T-helper 1 cell treated with Interleukin-12 subunit alpha and Interleukin-12 subunit beta and Interleukin-4 antibody, amounts not matched to agents 30 ng/mL and 1 ng/mL, for 36 hours (primary cell): ENCODE measurements around the gene HDAC4. TPM values are rescaled to one million over a fixed set of nuclear protein-coding genes. Genes with fewer than 3 reads are reported as not detected.

Experiments
- intact Hi-C: fragments of 100-400 bp; cut with micrococcal nuclease; formaldehyde crosslinking; loops from one replicate; pipeline ENCODE4 v1.15.1; 2024
- total RNA-seq: library from RNA; stranded (reverse); gene quantifications from 2 replicates; pipeline ENCODE4 v1.2.3, GENCODE V29; 2022

Gene HDAC4
- total RNA-seq, 1 donor from 2014 or later: 82.1 TPM

DNA sequence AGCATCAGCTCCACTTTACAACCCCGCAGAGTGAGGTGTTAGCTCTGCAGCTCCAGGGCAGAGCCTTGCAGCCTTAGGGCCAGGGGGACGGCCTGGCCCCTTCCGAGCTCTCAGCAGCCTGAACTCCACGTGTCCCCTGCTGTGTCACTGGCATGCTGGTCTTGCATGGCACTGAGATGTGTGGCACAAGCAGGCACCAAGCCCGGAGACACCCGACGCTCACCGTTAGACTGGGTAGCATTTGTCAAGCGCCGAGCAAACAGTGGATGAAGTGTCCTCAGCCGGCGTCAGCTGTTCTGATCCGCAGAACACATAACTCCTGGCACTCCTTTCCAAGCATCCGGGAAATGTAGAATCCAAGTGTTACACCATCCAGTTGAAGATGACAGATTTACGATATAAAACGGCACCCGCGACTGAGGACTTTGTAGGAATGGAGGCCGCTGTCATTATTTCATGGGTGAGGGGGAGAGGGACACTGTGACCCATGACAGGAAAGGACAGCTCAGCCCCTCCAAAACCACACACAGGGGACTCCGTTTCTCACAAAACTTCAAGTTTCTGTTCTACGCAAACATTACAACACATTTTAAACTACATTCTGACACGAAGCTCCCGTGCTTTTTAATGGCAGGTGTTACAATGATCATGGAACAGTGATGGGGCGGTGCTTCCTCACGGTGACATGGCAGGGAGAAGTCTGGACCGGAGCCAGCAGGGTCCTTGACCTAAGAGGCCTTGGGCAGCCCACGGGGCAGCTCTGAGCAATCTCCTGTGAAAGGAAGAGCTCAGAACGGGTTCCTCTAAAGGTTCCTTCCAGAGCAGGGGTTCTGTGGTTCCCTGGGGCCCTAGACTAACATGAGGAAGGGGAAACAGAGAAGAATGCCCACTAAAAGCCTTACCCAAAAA lies 89.4 kb downstream of the HDAC4 start:
- intact Hi-C loops: no loop called here

- intact Hi-C loops: no loop called here
Observed at GRCh38 chr2:239310401-239311061, 90.3 kb downstream of the HDAC4 start.

- intact Hi-C loops: no loop called here
Observed at GRCh38 chr2:239309398-239310245, 91.2 kb downstream of the HDAC4 start.

GRCh38 chr2:239308661-239309397 lies 92.0 kb downstream of the HDAC4 start:
- intact Hi-C loops: no loop called here

DNA sequence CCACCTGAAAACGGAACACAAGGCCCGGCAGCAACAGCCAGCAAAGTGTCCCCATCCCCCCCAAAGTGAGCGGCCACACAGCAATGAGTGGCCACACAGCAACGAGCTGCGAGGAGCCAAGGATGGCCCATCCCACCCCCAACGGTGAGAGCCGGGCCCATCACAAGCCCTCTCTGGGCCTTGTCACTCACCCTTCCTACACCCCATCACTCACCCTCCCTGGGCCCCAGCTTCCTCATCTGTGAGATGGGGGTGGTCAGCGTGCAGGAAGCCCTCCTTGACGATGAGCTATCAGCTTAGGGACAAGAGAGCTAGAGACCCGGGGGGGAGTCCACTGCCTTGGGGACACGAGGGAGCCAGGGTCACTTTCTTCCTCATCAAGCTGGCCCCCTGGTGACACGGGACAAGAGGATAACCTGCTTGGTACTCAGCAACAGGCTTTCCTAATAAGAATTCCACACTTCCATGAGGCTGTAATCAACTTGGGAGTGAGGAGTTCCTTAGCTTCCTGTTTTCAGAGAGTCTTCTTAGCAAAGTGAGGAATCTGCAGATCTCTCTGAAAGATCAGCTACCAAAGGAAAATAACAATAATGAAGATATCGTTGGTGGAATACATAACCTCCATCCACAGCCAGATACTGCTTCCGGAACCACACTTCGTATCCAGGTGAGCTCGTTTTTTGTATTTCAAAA lies 92.8 kb downstream of the HDAC4 start:
- intact Hi-C loops: no loop called here

DNA sequence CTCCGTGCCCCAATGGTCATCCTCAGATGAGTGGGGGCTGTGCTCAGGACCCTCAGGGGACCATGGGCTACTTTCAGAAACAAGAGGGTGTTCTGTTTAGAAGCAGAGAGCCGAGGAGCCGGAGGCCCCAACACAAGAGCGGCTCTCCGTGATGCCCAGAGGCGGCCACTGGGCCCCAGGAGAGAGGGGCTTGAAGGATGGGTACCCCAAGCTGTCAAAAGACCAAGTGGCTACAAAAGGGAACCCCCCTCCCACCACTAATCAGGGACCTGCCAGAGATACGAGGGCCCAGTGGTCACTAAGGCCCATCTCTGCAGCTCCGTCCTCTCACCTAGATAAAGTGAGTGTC lies 93.6 kb downstream of the HDAC4 start:
- intact Hi-C loops: no loop called here

DNA sequence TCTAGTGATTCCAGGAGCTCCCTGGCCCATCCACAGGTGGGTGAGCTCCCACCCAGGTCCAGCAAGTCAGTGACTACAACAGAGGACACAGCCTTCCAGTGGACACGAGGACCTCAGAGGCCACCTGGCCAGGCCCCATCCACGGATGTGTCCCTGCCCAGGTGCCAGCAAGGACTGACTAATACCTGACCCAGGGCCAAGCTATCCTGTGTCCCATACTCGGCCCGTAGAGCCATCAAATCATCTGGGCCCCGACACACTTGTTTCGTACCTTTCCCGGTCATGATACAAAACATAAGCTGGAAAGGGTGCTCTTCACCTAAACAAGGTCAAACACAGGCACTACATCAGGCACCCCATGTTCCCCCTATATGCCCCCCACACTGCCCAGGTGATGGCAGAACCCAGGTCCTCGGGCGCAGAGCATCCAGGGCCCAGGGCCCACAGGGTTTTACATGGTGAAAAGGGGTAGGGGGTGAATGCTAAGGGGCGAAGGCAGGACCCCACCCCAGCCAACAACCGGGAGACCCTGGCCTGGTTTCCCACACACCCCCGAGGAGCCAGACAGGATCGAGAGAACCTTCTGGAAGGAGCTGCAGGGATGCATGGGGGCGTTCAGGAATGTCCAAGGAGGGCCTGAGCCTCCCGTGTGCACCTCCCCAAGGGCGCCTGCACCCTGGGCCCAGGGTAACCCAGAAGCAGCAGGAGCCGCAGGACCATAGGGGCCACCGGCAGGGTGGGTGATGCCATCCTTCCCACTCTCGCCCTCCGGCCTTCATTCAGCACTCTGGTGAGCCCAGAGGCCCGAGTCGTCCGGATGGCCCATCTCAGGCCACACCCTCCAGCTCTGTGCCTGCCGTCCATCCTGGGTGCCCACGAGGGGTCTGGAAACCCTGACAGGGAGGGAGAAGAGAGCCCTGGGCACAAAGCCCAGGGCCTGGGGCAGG lies 94.3 kb downstream of the HDAC4 start:
- intact Hi-C loops: no loop called here

GRCh38 chr2:239305771-239306170 lies 95.0 kb downstream of the HDAC4 start:
- intact Hi-C loops: no loop called here

DNA sequence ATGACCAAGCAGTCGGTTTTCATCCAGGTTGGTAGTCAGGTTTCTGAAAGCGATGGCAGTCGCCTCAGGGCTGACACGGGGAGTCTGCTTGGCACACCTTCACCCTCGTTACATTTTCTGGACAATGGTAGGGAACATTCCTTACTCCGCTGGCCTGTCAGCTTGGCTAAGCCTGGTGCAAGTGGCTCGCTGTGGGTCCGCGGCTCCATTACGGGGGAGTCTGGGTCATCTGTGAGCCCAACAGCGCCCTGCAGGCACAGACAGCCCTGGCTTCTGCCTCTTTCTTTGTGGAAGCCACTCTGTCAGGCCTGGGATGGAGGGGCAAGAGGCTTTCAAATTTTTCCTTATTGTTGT lies 95.6 kb downstream of the HDAC4 start:
- intact Hi-C loops: no loop called here

GRCh38 chr2:239304533-239305221 lies 96.1 kb downstream of the HDAC4 start:
- intact Hi-C loops: no loop called here

DNA sequence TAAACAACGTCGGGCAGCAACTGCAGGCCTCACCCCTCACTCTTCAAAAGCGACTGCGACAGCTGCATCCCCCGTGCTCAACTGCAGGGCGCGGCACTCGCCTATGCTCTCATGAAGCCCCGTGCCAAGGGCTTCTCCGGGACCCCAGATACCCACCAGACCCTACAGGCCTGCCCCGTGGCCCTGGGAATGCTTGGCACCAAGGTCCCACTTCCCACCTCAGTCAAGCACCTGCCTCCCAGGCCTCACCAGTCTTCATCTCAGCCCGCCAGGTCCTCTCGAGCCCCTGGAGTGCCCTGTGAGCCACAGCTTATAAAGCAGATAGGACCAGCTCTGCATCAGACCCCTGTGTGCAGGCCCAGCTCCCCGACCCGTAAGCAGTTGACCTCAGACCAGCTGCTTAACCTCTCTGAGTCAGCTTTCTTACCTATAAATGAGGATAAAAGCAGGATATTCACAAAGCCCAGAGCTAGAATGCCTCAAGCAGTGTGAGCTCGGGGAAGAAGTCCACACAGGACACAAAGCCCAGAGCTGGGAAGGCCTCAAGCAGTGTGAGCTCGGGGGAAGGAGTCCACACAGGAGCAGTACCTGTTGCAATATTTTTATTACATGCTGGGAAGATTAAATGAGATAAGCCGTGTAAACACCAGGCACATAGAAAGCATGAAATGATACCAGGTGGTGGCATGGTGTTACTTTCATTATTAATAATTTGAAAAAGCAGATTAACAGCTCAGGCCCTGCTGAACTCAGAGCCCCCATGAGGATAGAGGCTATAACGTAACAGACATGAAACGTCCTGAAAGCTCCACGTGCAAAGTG lies 96.9 kb downstream of the HDAC4 start:
- intact Hi-C loops: no loop called here

DNA sequence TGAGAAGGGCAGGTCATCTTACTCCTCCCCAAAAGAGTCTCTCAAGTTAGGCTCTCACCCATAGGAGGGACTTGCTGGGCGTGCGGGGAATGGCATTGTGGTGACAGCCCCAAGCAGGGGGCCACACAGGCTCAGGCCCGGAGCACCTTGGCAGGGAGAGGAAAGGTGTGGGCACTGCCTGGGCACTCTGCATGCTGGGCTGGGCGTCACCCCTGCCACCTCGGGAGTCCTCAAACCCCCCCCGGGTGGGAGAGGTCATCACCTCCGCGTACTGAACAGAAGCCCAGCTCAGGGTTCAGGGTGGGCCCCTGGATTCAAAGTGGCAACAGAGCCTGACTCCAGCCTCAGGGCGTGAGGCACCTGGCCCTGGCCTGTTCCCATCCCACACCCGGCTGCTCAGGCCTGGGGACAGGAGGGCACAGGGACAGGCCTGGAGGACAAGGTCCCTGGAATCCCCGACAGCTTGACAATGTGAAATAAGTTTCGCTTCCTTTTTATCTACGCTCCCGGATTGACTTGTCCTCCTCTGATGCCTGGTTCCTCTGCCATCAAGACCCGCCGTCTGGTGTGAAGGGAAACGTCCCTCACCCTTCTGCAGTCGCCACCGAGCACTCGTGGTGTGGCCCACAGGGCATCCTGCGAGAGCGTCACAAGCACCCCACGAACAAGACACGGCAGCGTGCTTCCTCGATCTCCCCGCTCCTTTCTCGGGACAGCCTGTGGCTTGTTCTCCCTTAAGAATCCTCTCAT lies 97.8 kb downstream of the HDAC4 start:
- intact Hi-C loops: no loop called here

GRCh38 chr2:239302083-239302807 lies 98.6 kb downstream of the HDAC4 start:
- intact Hi-C loops: no loop called here

DNA sequence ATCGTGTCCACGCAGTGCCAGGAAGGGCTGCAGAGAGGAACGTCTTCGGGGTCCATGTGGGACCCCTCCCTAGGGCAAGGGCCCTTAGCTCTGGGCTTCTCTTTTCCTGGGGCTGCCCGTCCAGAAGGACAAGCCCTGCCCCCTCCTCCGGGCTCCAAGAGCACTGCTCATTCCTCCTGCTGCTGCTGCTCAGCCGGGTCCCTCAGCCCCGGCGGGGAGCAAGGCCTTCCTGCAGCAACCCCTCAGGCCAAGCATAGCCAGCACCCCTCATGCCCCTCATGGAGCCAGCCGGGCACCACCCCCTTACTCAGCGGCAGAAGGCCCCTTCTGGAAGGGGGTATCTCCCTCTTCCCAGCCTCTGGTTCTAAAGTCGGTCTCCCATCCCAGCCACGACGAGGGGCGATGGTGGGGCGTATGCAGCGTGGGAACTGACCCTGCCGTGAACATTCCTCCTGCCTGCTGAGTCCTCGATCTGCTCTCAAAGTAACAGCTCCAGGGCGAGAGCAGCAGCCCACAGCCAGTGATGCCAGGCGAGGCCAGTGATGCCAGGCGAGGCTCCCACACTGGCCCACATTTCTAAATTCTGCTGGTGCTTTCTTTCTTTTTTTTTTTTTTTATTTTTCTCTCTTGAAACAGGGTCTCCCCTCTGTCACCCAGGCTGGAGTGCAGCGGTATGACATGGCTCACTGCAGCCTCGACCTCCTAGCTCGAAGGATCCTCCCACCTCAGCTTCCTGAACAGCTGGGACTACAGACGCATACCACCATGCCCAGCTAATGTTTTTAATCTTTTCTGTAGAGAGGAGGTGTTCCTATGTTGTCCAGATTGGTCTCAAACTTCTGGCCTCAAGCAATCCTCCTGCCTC lies 99.7 kb downstream of the HDAC4 start:
- intact Hi-C loops: no loop called here

DNA sequence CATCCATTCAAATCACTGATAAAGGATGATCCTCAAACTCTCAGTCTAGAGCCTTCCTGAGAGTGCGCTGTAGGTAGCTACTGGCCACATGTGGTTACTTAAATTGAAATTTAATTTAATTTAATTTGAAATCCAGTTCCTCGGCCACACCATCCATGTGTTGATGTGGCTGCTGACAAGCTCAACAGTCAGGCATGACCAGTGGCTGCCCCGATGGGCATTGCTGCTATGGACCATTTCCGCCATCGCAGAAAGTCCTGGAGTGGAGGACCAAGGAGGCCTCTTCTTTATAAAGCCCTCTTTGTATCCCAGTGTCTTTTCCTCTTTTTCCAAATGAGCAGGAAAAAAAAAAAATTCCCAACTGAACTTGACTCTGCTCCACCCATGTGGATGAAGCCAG lies 100.6 kb downstream of the HDAC4 start:
- intact Hi-C loops: no loop called here
